ENCODE results near the gene ITPR2. TPM values are rescaled to one million over a fixed set of nuclear protein-coding genes. Genes with fewer than 3 reads are reported as not detected.

The ITPR2 gene
- polyA plus RNA-seq, 2 of the 4 experiments (the other 2 are of a cell fraction): 3.1 to 8.1 TPM

- H3K4me1 ChIP-seq: no peaks in the 10 kb centered on the region
- DNase-seq (ENCODE audit: low read depth in 1 of 2, low spot score in 1 of 2) (no peak), ATAC-seq (no peak), FAIRE-seq (no peak)
- ChIA-PET POLR2A (no interaction called here), CTCF (interaction anchor here (1.2 to 1.6 kb wide), 3 partner anchors 26 to 425 kb away, joined by 3 read pairs; no protein-coding TSS in a partner anchor)
- H3K4me2 ChIP-seq: no peak overlapping the region
- TF ChIP-seq HMGXB4 (CRISPR knock-in tag; IDR thresholded peaks at IDR 0.05; ENCODE audit: borderline replicate concordance): no peak
- no peak for TF ChIP-seq ZFP36 (IDR thresholded peaks at IDR 0.05; ENCODE audit: borderline replicate concordance, partially characterized antibody)
- TF ChIP-seq TP53 (CRISPR knock-in tag; IDR thresholded peaks at IDR 0.05): no peak
- no peak for TF ChIP-seq EHMT2 (IDR thresholded peaks at IDR 0.05; ENCODE audit: low read depth)
- TF ChIP-seq CTCF (IDR thresholded peaks at IDR 0.05): no peak
- TF ChIP-seq KDM1A (IDR thresholded peaks at IDR 0.05; ENCODE audit: low read depth): no peak
- TF ChIP-seq RCOR1 (IDR thresholded peaks at IDR 0.05; ENCODE audit: low read depth, low read length): no peak
- no peak for TF ChIP-seq POLR2A (IDR thresholded peaks at IDR 0.05; ENCODE audit: low read length)
- TF ChIP-seq ZNF302 (CRISPR knock-in tag; IDR thresholded peaks at IDR 0.05): no peak
- no peak for TF ChIP-seq CHD4 (IDR thresholded peaks at IDR 0.05; ENCODE audit: borderline replicate concordance)
- TF ChIP-seq SMC3 (IDR thresholded peaks at IDR 0.05): no peak
- TF ChIP-seq MAFK (IDR thresholded peaks at IDR 0.05; ENCODE audit: partially characterized antibody): no peak
- no peak for TF ChIP-seq SREBF2 (IDR thresholded peaks at IDR 0.05)
- no peak for TF ChIP-seq FOSL2 (IDR thresholded peaks at IDR 0.05)
- TF ChIP-seq FOSL2 (CRISPR knock-in tag; IDR thresholded peaks at IDR 0.05): no peak
- TF ChIP-seq MYC (IDR thresholded peaks at IDR 0.05; ENCODE audit: borderline replicate concordance, low read length): no peak
- H3K4me3 ChIP-seq: no peak overlapping the region
- H3K27ac ChIP-seq: no peak overlapping the region
- WGBS (ENCODE audit: missing lambda C conversion rate): 86% methylated on average over 2 of the region's 2 CpGs
- peaks cover 3% of the 10 kb centered on the region; the same call in 1 of the 3 replicates for H3K9me3 ChIP-seq
These were observed 47.6 kb upstream of the ITPR2 start for GRCh38 chr12:26880625-26881024.

GRCh38 chr12:26878661-26879119 lies 45.7 kb upstream of the ITPR2 start:
- POLR2A ChIA-PET: no interaction called here

More at GRCh38 chr12:26878661-26879119, 45.7 kb upstream of the ITPR2 start:
- DNase-seq (ENCODE audit: low read depth in 1 of 2, low spot score in 1 of 2) (no peak), ATAC-seq (no peak), FAIRE-seq (no peak)
- no peak overlapping the region for H3K27ac ChIP-seq
- TF ChIP-seq FOSB (CRISPR knock-in tag; IDR thresholded peaks at IDR 0.05) (no peak), CTCF (IDR thresholded peaks at IDR 0.05) (no peak), ZNF302 (CRISPR knock-in tag; IDR thresholded peaks at IDR 0.05) (no peak), CHD2 (IDR thresholded peaks at IDR 0.05; ENCODE audit: low read length, partially characterized antibody) (no peak), HDAC2 (IDR thresholded peaks at IDR 0.05) (no peak), HMGXB4 (CRISPR knock-in tag; IDR thresholded peaks at IDR 0.05; ENCODE audit: borderline replicate concordance) (no peak), ELK1 (IDR thresholded peaks at IDR 0.05; ENCODE audit: low read depth, low read length) (no peak), CBX2 (IDR thresholded peaks at IDR 0.05; ENCODE audit: borderline replicate concordance, low read depth) (no peak), EHMT2 (IDR thresholded peaks at IDR 0.05; ENCODE audit: low read depth) (no peak), GATA3 (IDR thresholded peaks at IDR 0.05; ENCODE audit: borderline replicate concordance) (no peak), NPAS2 (CRISPR knock-in tag; IDR thresholded peaks at IDR 0.05; ENCODE audit: borderline replicate concordance) (no peak), REST (IDR thresholded peaks at IDR 0.05) (no peak)
- 59% methylated on average over 6 of the region's 6 CpGs for WGBS (ENCODE audit: missing lambda C conversion rate)
- peaks cover 1% of the 10 kb centered on the region; the same call in 1 of the 3 replicates for H3K9me3 ChIP-seq
- H3K4me3 ChIP-seq: no peak overlapping the region
- H3K4me1 ChIP-seq: no peaks in the 10 kb centered on the region
- CTCF ChIA-PET: interaction anchor here (0.8 to 2.3 kb wide), 6 partner anchors 9 to 1112 kb away, joined by 3 to 12 read pairs (median 4); partner anchors contain the start of gene ITPR2
- H3K4me2 ChIP-seq: no peak overlapping the region

Data from A549 (cell line).